GM19035 (cell line): ENCODE measurements around the gene RC3H1.
A peak's percentile ranks its signal among the peaks of the same experiment; 100 is the strongest.
"Not testable (repeated sequence)": the region's sequence is repeated elsewhere in the genome, so short reads cannot be mapped to it uniquely, and the experiment has no call there.

Source experiments
- ATAC-seq: cut with Tn5 transposase; IDR thresholded peaks from one replicate; pipeline ENCODE4 v1.9.1; 2021; ENCODE audit not compliant: unreplicated experiment

Gene RC3H1

DNA sequence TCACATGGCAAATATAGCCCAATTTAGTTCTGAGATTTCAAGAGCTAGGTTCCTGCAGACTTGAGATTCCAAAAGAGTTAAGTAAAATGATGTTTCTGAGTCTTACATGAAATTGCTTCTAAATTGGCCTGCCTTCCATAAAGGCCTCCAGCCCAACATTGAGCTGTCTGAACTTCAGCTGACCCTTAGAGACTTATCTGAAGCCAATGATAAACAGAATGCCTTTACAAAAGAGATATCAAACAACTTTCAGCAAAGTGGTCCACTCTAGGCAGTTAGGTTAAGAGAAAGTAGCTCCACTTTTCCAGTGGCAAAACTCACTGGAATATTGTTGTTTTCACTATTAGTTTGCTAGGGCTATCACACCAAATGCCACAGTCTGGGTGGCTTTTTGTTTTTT is 6.3 kb upstream of the RC3H1 start:
- ATAC-seq = no peak

DNA sequence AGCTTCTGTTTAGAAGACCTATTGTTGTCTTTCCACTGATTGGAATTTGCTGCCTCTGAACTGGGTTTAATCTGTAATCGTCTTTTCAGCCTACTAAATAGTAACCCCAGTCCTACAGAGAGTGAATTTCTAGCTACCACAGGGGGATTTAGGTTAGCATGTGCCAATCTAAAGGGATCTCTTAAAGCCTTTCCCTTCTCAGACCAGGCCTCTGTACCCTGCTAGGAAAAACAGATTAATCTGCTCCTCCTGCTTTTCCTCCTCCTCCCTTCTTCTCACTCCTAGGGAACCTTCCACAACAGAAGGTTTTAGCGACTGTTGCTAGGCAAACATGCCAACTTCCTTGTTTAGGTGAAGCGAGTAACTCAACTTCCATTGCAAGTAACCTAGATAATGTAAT is 1.3 kb upstream of the RC3H1 start:
- ATAC-seq = no peak

DNA sequence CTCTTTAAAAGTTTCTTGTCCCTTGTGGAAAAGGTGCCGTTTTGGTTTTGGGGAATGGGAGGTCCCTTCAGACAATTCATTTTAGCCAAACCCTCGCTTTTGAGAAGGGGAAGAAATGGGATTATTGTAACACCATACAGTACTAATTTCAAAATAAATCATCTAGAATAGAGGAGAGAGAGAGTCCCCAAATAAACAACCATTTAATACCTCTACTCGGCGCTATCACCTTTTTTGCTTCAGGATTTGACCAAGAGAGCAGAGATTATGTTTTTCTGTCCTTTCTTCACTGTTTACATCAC is 770 bp upstream of the RC3H1 start:
- no peak for ATAC-seq

DNA sequence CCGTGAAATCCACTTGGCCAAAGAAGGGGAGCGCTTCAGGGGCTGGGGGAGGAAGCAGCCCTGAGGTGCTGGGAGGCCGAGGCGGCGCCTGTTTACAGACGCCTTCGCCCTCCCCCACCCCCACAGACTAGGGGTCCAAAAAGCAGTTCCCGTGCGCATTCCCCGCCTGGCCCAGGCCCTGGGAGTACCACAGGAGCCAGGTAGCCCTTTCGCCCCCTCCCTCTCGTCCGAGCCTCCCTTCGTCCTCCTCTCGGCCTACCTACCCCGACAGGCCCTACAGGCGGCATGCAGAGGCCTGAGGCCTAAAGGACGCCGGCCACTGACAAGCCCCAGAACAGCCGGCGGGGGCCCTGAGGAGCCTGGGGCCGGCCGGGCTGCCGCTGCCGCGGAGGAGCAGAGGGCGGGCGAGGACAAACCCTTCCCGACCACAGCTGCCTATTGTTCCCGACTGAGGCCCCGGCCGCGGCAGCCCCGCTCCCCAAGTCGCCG is 522 bp downstream of the RC3H1 start:
- ATAC-seq = peak; percentile 37

DNA sequence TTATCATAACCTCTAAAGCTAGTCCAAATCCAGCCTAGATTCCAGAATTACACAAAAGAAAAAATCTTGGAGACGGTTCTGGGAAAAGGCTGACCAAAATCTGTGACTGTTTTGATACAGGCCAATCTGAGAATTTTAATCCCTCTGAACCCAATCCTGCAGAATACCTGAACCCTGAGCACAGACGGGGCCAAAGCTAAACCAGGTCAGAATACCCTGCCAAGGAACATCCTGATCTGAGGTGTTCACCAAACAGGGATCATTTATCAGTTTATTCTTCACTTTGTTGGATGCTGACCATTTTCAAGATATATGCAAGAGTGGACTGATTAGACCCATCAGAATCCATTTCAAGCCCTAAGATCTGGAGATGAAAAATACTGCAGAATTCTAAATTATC is 3.6 kb downstream of the RC3H1 start:
- no peak for ATAC-seq

DNA sequence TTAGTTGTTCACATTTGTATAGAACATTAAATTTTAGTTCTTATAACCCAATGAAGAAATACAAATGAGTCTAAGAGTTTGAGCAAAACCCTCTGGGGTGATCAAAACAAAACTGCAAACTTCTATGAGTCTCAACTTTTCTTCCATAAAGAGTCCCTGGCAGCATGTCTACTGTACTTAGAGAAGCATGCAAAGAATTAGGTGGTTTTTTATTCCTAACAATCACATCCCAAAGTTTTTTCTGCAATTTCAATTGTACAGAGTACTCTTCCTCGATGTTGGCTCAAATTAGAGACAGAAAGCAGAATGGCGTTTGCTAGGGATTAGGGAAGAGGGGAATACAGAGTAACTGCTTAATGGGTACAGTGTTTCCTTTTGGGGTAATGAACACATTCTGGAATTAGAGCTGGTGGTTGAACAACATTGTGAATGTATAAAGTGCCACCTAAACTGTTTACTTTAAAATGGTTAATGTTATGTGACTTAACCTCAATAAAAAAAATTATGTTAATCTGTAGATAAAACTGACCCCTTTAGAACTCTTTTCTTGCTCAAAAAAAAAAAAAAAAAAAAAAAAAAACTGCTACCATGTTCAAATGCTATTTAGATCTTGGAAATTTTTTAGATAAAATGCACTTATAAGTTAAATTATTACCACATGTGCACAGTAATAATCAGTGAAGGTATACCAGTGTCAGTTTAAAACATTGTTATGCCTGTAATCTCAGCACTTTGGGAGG is 4.8 kb downstream of the RC3H1 start:
- no peak for ATAC-seq

DNA sequence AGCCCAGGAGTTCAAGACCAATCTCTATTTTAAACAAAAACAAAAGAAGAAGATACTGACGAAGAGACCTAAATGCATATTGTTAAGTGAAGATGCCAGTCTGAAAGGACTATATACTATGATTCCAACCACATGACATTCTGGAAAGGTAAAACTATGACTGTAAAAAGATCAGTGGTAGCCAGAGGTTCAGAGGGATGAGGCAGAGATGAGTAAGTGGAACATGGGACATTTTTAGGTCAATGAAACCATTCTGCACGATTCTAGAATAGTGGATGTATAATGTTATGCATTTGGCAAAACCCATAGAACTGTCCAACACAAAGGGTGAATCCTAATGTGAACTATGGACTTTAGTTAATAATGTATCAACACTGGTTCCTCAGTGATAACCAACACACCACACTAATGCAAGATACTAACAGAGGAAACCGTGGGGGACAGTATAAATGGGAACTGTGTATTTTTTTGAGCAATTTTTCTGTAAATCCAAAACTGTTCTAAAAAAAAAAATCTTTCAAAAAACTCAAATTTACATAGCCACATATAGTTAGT is 8.2 kb downstream of the RC3H1 start:
- no peak for ATAC-seq

DNA sequence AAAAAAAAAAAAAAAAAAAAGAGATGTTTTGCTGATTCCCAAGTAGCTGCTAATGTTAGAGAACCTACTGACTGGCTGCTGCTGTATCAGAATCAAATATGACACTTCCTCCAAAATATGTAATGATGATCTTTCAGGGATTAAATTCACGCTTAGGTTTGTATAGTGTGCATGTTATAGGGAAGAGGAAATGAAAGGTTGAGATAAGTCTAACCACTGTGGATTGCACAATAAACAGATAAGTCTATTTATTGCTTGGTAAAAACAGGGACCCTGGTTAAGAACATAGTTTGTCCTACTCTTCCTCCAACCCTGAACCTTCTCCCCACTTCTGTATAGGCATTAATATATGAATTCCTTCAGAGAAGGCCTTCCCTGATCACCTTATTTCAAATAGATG is 13.2 kb downstream of the RC3H1 start:
- no peak for ATAC-seq

DNA sequence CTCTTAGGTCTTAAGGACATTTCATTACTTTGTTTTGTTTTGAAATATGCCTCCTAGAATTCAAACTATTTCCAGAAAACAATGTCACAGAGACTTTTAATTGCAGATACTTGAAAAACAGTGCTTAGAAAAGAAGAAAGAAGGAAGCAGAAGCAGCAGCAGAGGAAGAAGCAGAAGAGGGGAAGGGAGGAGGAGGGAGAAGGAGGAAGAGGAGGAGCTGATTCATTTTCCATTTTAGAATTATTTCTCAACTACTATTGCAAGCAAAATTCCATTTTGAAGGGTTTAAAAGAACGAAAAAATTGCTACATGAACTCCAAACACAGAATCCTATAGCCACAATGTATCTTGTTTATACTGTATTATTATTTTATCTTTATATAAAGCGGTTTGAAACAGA is 13.9 kb downstream of the RC3H1 start:
- no peak for ATAC-seq

DNA sequence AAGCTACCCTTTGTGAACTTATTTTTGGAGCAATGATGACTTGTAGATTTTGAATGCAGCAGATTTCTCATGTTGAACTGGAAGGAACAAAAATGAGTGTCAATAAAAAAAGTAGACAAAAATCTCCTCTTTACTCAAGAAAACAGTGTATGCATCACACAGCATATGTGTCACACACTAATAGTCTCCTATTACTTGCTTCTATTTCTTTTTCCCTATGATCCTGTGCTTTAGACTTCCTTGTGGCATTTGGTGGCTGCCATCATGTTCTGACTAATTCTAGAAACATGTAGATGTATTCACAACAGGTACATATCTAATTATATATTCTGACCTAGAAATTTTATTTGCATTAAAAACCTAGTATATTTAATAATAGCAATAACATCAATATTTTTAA is 14.3 kb downstream of the RC3H1 start:
- no peak for ATAC-seq

DNA sequence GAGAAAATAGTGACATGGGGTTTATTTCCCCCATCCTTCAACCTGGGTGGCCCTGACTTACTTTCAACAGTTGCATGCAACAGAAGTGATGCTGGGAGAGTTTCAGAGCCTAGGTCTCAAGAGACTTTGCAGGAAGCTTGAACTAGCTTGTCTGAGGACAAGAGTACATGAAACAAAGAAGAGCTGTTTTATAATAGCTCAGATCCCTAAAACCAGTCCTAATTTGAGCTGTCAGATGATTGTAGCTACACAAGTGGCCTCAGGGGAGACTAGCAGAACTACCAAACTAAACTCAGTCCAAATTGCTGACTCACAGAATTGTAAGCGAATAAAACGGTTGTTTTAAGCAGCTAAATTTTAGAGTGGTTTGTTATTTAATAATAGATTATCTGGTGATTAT is 17.1 kb downstream of the RC3H1 start:
- peak; percentile 87 for ATAC-seq

DNA sequence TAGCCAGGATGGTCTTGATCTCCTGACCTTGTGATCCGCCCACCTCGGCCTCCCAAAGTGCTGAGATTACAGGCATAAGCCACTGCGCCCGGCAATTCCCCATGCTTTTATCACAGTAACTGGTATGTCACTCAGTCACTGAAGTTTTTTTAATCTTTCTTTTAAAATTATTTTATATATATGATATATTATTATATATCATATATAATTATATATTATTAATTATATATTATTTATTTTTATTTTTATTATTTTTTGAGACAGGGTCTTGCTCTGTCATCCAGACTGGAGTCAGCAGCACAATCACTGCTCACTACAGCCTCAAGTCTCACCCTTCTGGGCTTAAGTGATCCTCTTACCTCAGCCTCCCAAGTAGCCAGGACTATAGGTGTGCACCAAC is 18.3 kb downstream of the RC3H1 start:
- ATAC-seq = no peak

DNA sequence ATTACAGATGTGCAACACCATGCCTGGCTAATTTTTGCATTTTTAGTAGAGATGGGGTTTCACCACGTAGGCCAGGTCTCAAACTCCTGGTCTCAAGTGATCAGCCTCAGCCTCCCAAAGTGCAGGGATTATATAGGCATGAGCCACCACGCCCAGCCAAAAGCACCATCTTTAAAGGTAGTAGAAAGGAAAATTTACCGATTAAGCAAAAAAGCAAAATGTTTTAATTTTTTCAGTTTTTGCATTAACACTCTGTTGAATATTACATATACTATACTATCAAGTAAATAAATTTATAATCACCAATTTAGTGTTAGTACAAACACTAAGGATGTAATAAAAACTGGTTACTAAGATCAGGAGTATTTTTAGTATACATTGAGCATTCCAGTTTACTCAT is 20.6 kb downstream of the RC3H1 start:
- no peak for ATAC-seq

DNA sequence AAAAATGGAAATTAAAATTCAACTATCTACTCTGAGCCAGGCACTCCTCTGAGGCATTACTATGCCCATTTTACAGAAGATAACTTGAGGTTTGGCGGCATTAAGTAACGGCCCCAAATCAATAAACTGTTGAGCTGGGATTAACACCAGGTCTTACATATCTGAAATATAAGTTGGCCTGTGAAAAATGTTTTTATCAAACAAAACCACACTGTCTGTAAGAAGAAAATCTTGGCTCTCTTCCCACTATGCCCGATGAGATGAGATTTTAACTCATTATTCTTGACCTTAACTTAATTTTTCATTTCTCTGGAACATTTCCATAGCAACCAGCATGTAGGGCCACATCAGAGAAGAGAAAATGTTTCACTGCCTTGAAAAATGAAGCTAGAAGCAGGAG is 21.8 kb downstream of the RC3H1 start:
- no peak for ATAC-seq

DNA sequence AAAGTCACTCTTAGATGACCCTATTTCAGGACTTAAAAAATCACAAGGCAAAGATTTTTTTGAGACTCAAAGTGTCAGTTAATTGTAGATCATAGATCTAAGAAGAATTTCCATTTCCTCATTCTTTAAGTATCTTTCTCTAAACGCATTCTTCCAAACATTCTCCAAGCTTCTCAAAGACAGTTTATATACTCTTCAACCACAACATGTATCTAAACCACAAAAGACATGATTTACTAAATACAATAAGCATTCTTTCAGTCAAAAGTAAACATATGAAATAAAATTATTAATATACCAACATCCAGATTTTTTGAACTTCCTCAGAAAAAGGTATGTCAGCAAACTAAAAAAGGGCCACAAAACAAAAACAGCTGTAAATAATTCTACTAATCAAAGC is 24.4 kb downstream of the RC3H1 start:
- ATAC-seq = no peak

DNA sequence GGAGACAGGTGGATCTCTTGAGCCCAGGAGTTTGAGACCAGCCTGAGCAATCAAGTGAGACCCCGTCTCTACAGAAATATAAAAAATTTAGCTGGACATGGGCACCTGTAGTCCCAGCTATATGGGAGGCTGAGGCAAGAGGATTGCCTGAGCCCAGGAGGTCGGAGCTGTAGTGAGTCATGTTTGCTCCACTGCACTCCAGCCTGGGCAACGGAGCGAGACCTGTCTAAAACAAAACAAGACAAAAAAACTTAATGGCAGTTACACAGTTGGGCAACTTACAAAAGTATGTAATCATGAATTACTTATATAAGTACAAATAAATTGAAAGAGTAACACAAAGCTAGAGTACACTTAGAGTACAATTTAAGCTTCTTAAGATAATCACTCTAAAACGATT is 25.2 kb downstream of the RC3H1 start:
- ATAC-seq = no peak

DNA sequence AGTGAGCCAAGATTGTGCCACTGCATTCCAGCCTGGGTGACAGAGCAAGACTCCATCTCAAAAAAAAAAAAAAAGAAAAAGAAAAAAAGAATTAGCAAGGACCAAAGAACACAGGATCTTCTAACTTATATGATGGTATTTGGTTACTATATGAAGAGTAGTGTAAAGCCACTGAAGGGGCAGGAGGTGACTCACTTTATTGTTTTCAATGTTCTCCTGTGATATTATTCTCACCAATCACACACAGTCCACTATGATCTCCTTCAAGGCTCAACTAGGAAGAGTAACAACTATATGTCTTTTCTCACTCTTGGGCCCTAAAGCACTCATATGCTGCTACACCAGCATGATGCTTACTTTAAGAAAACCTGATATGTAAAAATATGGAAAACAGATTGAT is 26.7 kb downstream of the RC3H1 start:
- no peak for ATAC-seq

DNA sequence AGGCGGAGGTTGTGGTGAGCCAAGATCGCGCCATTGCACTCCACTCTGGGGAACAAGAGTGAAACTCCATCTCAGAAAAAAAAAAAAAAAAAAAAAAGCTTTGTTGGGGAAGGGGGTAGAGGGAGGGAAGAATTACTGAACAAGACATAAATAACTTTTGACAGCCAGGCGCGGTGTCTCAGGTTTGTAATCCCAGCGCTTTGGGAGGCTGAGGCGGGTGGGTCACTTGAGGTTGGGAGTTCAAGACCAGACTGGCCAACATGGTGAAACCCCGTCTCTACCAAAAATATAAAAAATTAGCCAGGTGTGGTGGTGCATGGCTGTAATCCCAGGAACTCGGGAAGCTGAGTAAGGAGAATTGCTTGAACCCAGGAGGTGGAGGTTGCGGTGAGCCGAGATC is 28.2 kb downstream of the RC3H1 start:
- ATAC-seq = not testable (repeated sequence)

DNA sequence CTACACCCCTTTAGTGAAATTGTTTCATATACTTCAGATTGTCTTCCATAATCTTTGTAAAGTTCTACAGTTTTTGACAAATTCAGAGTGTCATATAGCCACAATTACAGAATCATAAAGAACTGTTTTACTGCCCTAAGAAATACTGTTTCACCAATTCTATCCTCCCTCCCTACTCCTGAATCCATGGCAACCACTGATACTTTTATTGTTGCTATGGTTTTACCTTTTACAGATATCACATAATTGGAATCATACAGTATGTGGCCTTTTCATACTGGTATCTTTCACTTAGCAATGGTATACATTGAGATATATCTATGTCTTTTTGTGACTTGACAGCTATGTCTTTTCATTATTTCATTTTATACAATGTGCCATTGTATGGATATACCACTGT is 34.1 kb downstream of the RC3H1 start:
- ATAC-seq = no peak

DNA sequence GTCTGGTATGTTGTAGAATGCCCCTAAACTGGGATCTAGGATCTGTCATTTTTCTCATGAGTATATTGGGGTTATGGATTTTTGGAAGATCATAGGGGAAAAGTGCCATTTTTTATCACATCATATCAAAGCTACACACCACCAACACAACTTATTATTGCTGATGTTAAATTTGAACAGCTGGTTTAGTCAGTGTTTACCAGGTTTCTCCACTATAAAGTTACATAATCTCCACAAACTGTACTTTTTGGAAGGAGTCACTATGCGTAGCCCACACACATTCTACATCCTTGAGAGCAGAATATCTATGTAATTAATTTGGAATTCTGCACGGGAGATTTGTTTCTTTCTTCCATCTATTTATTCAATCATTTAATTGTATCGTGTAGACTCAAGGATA is 35.2 kb downstream of the RC3H1 start:
- ATAC-seq = no peak

DNA sequence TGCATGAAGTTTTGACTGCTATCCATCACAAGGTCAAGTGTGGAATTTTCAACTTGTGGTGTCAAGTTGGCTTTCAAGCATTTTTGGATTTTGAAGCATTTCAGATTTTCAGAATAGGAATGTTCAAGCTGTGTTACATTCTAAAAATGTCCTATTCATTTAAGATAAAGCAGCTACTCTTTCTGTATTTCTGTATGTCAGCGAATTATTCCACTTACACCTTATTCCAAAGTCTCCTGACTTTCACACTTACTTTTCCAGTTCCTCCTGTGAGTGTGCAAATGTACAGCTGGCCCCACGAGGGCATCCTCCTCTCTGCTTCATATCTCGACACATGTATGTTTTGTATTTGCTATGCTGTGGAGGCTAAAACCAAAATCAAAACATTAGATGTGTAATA is 51.9 kb downstream of the RC3H1 start:
- no peak for ATAC-seq

DNA sequence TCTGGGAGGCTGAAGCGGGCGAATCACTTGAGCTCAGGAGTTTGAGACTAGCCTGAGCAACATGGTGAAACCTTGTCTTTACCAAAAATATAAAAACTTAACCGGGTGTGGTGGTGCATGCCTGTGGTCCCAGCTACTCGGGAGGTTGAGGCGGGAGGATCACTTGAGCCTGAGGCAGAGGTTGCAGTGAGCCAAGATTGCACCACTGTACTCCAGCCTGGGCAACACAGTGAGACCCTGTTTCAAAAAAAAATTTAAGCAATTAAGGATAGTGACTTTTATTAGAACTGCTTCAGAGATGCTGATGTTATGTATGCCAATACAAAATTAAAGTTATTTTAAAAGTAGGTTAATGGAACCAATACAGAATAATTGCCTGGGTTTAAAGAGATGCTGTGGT is 56.3 kb downstream of the RC3H1 start:
- not testable (repeated sequence) for ATAC-seq

DNA sequence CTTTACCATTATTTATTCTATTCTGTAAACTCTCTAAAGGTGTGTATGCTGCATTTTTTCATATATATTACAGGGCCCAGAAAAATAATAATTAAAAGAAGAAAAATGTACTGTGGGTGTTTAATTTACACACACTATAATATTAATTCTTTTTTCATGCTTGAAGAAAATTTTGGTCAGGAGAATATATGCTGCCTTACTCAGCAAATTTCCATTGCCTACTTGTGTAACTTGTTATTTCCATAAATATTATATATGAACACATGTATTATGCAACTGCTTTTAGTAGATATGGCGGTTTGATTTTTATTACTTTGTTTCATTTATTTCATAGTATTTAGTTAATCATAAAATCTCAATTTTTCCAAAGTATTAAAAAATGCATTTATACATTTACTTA is 58.7 kb downstream of the RC3H1 start:
- ATAC-seq = no peak
